Loucy (cell line): ENCODE results near the gene JAZF1.
A peak's percentile ranks its signal among the peaks of the same experiment; 100 is the strongest.

Source experiments
- H2AFZ ChIP-seq: fragments of 200-600 bp; sonication (generic); 2 replicates; pipeline ENCODE4 v1.6.0; 2016; ENCODE audit warnings: antibody characterized with exemption, mild to moderate bottlenecking, low read length, moderate library complexity
- H3F3A ChIP-seq: fragments of 200-600 bp; 2 replicates; pipeline ENCODE4 v1.6.0; 2016; ENCODE audit warnings: antibody characterized with exemption, low read depth, mild to moderate bottlenecking
- H3K27me3 ChIP-seq: fragments of 200-600 bp; sonication (generic); 2 replicates; pipeline ENCODE4 v1.6.1; 2014; ENCODE audit warnings: low read length, mild to moderate bottlenecking; ENCODE audit not compliant: insufficient read depth, poor library complexity, severe bottlenecking
- H3K36me3 ChIP-seq: fragments of 200-600 bp; sonication (generic); 2 replicates; pipeline ENCODE4 v1.6.1; 2016; ENCODE audit warnings: low read length; ENCODE audit not compliant: insufficient read depth
- H3K4me1 ChIP-seq: fragments of 200-600 bp; sonication (generic); 2 replicates; pipeline ENCODE4 v1.5.1; 2014; ENCODE audit warnings: low read length, mild to moderate bottlenecking; ENCODE audit not compliant: insufficient read depth, poor library complexity, severe bottlenecking
- H3K4me2 ChIP-seq: fragments of 200-600 bp; sonication (generic); 2 replicates; pipeline ENCODE4 v1.6.0; 2014; ENCODE audit warnings: antibody characterized with exemption, low read length, low read depth, mild to moderate bottlenecking; ENCODE audit not compliant: poor library complexity, severe bottlenecking
- H3K4me3 ChIP-seq: fragments of 200-600 bp; sonication (generic); 2 replicates; pipeline ENCODE4 v1.5.1; 2014; ENCODE audit warnings: low read length, mild to moderate bottlenecking, mixed read lengths; ENCODE audit not compliant: poor library complexity, severe bottlenecking
- H3K79me2 ChIP-seq: fragments of 200-600 bp; sonication (generic); 2 replicates; pipeline ENCODE4 v1.6.1; 2014; ENCODE audit warnings: low read length; ENCODE audit not compliant: insufficient read depth
- H3K9ac ChIP-seq: fragments of 200-600 bp; sonication (generic); 2 replicates; pipeline ENCODE4 v1.6.0; 2014; ENCODE audit warnings: mild to moderate bottlenecking, low read depth, low read length, moderate library complexity; ENCODE audit not compliant: poor library complexity, severe bottlenecking
- H3K9me2 ChIP-seq: fragments of 200-600 bp; sonication (generic); replicated peaks from 2 replicates; pipeline ENCODE4 v1.6.1; 2016; ENCODE audit warnings: low read depth, low read length, mixed read lengths
- H3K9me3 ChIP-seq: fragments of 200-600 bp; sonication (generic); 2 replicates; pipeline ENCODE4 v1.6.1; 2014; ENCODE audit warnings: mild to moderate bottlenecking, antibody characterized with exemption, low read length, low read depth; ENCODE audit not compliant: insufficient read depth
- H4K20me1 ChIP-seq: fragments of 200-600 bp; sonication (generic); 2 replicates; pipeline ENCODE4 v1.6.0; 2014; ENCODE audit warnings: antibody characterized with exemption, low read length, mild to moderate bottlenecking; ENCODE audit not compliant: insufficient read depth, poor library complexity, severe bottlenecking
- CTCF ChIP-seq: fragments of 200-600 bp; sonication (generic); conservative IDR thresholded peaks from 2 replicates; pipeline ENCODE4 v1.5.1; 2014; ENCODE audit warnings: mild to moderate bottlenecking, antibody characterized with exemption, low read length
- EZH2phosphoT487 ChIP-seq: fragments of 200-600 bp; IDR thresholded peaks from 2 replicates; pipeline ENCODE4 v1.6.1; 2018; ENCODE audit warnings: antibody characterized with exemption, mild to moderate bottlenecking, moderate library complexity, borderline replicate concordance

The JAZF1 gene

GRCh38 chr7:28060371-28060950 lies 120.1 kb downstream of the JAZF1 start:
- Histone ChIP-seq H2AFZ (no peak overlapping the region), H3K79me2 (0 out of 2 replicates have a peak, but pooled peaks cover 8% of the 10 kb centered on the region)

GRCh38 chr7:28055161-28055544 lies 125.4 kb downstream of the JAZF1 start:
- Histone ChIP-seq H3K9ac (peak overlapping the region; percentile 13), H3K79me2 (peaks cover 12% of the 10 kb centered on the region; the same call in 1 of the 2 replicates), H3K4me1 (peaks cover 57% of the 10 kb centered on the region), H3K9me3 (no peaks in the 10 kb centered on the region), H3K27me3 (no peaks in the 10 kb centered on the region), H2AFZ (no peak overlapping the region), H3K4me3 (peak overlapping the region; percentile 26), H3K4me2 (peak overlapping the region; percentile 40), H3K36me3 (no peaks in the 10 kb centered on the region), H4K20me1 (no peaks in the 10 kb centered on the region), H3K9me2 (no peaks in the 10 kb centered on the region), H3F3A (peaks cover 4% of the 10 kb centered on the region; the same call in 1 of the 2 replicates)
- TF ChIP-seq EZH2phosphoT487, result no peak

More at GRCh38 chr7:28060371-28060950, 120.1 kb downstream of the JAZF1 start:
- Histone ChIP-seq H3K9me3 (no peaks in the 10 kb centered on the region), H3K36me3 (no peaks in the 10 kb centered on the region), H4K20me1 (no peaks in the 10 kb centered on the region), H3K4me1 (peaks cover 57% of the 10 kb centered on the region), H3K9ac (peak overlapping the region; percentile 5), H3K27me3 (no peaks in the 10 kb centered on the region), H3K4me2 (no peak overlapping the region), H3F3A (no peaks in the 10 kb centered on the region), H3K9me2 (no peaks in the 10 kb centered on the region), H3K4me3 (no peak overlapping the region)
- TF ChIP-seq EZH2phosphoT487, result no peak
- no peak for TF ChIP-seq CTCF

GRCh38 chr7:28054531-28055160 lies 125.9 kb downstream of the JAZF1 start:
- Histone ChIP-seq H3K4me2 (peak overlapping the region; percentile 40), H2AFZ (no peak overlapping the region), H3K9ac (peak overlapping the region; percentile 13)

More at GRCh38 chr7:28054531-28055160, 125.9 kb downstream of the JAZF1 start:
- H3K4me1 ChIP-seq, result peaks cover 56% of the 10 kb centered on the region
- peaks cover 12% of the 10 kb centered on the region; the same call in 1 of the 2 replicates for H3K79me2 ChIP-seq
- no peaks in the 10 kb centered on the region for H3K36me3 ChIP-seq
- TF ChIP-seq CTCF (no peak), EZH2phosphoT487 (no peak)
- no peaks in the 10 kb centered on the region for H3K9me2 ChIP-seq
- no peaks in the 10 kb centered on the region for H3K27me3 ChIP-seq
- no peaks in the 10 kb centered on the region for H3K9me3 ChIP-seq
- H3K4me3 ChIP-seq, result peak overlapping the region; percentile 26
- H3F3A ChIP-seq, result peaks cover 4% of the 10 kb centered on the region; the same call in 1 of the 2 replicates
- H4K20me1 ChIP-seq, result no peaks in the 10 kb centered on the region
